DMS153 treated with DMSO at 0.1 percent for 48 hours (cell line): ENCODE results near the gene TRAK1.

Source experiments
- DNase-seq: peaks from one replicate; lab custom pipeline; 2025; ENCODE audit not compliant: unreplicated experiment; lab: John Stamatoyannopoulos, UW

The TRAK1 gene

DNA sequence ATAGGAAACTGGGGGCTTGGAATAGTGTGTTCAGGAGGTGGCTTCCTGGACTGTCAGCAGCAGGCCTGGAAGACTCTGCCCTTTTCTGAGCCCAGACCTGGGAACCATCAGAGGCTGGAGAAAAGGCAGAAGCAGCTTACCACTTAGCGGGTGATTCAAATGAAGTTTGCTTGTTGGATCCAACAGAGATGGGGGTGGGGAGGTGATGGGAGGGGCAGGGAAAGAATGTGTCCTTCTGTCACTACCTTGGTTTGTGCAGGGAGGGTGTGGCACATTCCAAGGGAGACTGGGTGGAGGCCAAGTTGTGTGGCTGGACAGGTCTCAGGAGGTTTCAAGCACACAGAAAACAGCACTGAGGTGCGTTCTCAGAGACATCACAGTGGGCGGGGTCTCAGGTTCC is 58.8 kb downstream of the TRAK1 start:
- DNase-seq = no peak

DNA sequence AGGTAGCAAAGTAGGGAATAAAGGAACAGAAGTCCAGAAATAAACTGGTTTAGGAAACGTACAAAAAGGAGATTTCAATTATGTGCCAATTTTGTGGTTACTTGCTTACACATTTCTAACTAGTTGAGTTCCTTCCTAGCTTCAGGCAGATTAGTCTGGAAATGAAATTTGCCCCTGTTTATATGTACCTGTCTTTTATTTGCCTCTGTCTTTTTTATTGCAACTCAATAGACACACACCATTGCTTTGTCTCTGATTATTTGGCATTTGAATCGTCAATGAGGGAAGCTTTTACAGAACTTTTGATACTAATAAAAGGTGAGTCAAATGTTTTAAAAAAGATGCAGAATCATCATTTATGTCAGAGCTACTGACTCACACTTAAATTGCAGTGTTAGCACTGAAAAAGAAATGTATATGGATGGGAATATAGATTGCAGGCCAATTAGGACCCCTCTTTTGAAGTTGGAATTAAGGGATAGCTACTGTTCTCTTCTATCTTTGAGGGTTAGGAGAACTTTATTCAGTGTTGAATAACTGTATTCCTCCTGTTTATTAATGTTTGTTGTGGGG is 60.5 kb downstream of the TRAK1 start:
- no peak for DNase-seq

DNA sequence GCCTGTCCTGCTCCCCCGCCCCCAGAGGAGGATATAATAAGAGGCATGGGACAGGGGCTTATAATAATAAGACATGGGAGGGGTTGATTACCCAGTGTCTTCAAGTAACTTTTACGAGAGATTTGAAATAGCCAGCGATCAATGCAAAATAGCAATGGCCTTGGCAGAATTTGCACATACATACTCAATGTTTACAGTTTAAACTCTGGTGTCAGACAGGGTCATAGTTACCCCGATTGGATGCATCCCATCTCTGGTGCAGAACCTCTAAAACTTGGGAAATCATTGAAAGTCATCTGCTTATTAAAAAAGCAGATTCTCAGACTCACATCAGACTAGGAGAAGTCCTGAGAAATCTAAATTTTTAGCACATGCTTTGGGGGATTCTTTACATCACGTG is 61.0 kb downstream of the TRAK1 start:
- no peak for DNase-seq

DNA sequence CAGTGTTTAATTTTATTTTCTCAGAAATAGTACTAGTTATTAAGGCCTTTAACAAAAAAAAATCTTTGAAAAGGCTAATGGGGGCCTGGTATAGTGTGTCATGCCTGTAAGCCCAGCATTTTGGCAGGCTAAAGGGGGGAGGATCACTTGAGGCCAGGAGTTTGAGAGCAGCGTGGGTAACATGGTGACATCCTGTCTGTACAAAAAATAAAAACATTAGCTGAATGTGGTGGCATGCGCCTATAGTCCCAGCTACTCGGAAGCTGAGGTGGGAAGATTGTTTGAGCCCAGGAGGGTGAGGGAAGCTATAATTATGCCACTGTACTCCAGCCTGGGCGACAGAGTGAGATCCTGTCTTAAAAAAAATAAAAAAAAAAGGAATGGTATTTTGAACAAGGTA is 61.9 kb downstream of the TRAK1 start:
- no peak for DNase-seq

DNA sequence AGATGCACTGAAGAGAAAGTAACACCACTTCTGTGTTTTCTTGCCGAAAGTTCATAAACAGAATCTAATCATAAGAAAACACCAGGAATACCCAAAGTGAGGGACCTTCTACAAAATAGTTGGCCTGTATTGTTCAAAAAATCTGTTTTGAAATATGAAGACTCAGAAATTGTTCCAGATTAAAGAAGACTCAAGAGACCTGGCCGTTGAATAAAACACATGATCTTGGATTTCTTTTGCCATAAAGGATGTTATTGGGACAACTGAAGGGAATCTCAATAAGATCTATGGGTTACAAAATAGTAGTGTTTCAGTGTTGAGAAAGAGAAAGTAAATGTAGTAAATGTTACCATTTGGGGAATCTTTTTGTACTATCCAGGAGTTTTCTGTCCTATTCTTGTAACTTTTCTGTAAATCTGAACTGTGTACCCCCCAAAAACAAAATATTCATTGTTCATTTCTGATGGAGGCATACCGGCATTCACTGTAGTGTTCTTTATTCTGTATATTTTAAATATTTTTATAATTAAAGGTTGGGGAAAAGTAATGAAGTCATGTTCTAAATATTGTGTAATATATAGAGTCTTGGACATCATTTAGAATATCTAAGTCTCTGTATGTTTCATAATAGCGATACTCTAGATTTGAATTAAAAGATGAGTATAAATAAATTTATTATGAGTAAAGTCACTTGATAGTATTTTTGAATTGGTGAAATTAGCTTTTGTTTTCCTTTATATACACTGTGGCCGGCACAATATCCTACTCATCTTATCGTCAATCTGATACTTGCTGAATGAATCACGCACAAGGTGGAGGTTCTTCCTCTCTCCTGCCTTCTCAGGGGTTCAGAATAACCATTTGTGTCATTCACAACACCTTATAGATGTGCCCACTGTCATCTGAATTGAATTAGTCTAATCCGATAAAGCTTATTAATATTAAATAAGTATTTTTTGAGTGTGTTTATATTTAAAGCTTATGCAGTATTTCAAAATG is 66.7 kb downstream of the TRAK1 start:
- no peak for DNase-seq

DNA sequence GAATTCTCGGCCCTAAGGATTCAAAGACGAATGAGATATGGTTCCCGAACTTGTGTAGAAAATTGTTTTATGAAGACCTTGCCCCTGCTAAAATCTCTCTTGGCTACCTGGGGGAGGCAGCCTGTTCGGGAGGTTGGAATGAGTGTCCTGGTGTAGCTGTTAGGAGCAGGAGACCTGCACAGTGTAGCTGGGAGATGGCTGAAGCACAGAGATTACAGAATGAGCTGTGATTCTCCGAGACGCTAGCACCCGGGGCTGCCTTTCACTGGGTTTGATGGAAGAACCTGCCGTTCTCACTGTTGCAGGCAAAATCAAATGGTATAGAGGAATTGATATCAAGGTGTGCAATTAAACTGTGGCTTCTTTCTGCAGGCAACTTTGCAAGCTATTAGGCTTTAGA is 68.0 kb downstream of the TRAK1 start:
- DNase-seq = no peak

DNA sequence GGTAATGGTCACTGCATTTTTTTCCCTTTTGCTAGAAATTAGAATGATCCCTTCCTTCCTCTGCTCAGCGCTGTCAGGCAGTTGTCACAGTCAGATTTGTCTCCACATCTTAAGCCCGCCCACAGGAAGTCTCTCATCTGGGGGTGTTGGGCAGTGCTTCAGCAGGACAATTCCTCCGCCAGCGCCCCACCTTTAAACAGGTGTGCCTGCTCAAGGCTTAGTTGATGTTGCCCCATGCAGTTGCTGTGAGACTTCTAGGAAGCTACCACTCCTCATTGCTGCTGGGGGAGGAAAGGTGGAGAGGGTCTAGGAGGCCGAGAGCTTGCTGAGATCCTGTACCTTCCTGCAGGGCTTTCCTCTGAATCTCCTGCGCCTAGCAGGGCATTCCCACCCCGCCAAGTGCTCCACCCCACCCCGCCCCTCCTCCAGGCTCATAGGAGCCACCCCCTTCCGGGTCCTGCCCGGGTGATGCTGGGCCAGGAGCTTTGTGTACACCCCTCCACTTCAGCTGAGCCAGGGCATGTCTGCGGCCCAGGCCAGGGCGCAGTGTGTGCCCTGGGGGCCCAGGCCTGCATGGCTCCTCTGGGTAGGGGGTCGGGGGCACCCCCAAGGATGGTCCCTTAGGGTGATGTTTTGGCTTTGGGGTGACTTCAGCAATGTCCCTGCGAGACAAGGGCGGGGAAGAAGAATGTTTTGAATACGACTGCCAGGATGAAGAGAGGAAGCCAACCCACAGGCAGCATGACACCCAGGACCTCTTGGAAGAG is 68.7 kb downstream of the TRAK1 start:
- peak; percentile 33 for DNase-seq

DNA sequence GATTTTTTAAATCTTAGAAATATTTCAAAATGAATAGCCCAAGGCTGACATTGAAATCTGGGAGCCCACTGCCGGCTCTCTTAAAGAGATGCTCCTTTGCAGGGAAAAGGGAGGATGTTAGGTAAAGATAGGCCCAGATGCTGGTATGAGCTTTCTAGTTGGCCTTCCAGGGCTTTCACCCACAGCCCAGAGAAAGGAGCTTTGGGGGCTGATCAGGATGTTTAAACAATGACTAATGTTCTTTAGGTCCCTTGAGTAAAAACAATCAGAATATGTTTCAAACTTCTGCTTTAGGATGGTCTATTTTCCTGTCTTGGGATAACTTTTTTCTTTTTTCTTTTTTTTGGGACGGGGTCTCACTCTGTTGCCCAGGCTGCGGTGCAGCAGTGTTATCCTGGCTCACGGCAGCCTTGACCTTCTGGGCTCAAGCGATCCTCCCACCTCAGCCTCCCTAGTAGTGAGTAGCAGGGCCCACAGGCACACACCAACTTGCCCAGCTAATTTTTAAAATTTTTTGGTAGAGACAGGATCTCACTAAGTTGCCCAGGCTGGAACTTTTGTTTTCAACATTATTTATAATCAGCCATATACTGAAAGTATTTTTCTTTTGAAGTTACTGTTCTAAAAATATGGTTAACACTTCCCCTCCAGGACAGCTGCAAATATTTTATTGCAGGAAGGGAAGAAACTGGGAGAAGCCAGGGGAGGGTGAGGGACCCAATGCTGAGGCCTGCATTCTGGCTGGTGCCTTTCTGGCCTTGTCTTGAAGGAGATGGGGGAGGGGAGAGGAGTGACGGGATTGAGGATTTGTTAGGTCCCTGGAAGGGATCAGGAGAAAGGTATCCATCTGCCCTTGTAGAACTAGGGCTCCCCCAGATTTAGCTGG is 70.1 kb downstream of the TRAK1 start:
- no peak for DNase-seq

DNA sequence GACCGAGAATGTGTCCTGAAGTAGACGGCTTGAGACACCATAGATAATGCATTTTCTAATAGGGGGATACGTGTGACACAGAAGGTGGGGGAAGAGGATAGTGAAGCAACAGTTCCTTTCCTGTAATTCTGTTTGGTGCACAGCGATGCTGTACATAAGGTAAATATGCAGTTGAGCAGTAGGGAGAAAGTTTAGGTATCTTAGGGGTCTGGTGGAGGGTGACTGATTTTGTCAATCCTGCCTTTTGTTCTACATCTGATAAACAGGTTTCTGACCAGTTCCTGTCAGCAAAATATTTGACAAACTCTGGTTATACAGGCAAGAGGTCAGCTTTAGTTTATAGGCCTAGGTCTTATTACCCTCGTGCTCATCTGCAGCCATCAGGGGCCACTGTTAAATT is 71.3 kb downstream of the TRAK1 start:
- no peak for DNase-seq

DNA sequence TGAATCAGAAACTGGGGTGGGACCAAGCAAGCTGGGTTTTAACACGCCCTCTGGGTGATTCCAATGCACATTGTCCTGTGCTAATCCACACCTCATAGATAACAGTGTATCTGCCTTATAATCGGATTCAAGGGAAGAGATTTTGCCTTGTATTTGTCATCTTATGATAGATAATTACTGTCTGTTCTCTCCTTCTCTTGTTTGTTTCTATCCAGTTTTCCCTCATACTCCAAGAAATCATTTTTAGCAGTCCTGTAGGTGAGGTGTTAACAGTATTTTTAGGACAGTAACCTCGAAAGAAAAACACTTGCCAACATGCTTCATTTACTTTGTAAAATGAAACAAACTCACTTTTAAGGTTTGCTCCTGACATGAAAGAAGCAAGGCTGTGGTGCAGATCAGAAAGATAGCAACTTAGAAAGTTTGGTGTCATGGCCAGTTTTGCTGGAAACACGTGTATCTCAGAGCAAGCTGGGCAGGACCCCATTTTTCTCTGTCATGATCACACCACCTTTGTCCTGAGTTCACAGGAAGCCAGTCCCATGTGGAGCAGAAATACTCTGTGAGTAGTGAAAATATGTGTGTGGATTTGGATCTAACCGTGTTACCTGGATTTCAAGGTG is 72.6 kb downstream of the TRAK1 start:
- no peak for DNase-seq

DNA sequence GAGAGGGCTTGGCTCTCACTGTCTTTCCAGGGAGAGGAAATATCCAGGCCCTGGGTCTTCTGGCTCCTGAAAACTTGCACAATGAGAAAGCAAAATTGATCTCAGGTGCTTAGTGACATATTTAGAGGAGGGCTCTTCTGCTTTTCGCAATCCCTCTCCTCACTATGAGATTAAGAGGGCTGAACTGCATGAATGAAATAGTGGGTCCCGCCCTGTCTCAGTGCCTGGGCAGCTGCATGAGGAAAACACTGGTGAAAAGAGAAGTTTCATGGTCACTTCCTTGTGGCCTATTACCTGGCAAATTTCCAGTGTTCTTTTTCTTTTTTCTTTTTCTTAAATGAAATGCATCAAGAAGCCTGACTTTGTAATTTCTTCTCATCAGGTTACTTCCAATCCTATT is 73.5 kb downstream of the TRAK1 start:
- DNase-seq = no peak

DNA sequence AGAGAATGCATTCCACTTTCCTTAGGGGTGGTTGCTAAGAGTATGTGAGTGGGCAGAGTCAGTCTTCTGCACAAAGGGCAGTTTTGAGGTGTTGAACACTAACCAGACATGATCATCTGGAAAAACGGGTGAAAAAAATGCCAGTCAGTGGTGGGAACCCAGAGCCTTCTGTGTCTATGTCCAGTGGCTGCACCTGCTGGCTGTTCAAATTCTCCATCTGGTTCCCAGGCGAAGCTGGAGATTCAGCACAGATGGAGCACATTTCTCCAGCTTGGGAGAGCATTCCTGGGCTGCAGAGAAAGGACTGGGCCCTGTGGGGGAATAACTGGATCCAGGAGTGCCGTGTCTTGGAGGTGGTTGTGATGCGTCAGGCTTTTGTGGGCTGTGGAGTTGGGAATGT is 74.1 kb downstream of the TRAK1 start:
- DNase-seq = no peak

DNA sequence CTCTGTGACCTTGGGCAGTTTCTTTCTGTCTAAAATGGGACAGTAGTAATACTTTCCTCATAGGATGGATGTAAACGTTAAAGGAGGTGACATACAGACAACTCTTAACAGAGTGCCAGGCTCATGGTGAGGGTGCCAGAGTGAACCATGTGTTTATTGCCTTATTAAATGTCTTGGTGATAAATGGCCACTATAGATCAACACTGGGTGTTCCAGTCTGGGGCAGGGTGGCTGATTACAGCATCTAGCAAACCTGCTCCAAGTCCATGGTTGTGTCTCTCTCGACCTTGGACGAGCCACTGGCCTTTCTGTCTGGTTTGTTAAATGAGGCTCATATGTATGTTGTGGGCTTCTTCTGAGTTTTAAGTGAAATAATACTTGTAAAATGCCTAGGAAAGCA is 75.1 kb downstream of the TRAK1 start:
- DNase-seq = no peak

DNA sequence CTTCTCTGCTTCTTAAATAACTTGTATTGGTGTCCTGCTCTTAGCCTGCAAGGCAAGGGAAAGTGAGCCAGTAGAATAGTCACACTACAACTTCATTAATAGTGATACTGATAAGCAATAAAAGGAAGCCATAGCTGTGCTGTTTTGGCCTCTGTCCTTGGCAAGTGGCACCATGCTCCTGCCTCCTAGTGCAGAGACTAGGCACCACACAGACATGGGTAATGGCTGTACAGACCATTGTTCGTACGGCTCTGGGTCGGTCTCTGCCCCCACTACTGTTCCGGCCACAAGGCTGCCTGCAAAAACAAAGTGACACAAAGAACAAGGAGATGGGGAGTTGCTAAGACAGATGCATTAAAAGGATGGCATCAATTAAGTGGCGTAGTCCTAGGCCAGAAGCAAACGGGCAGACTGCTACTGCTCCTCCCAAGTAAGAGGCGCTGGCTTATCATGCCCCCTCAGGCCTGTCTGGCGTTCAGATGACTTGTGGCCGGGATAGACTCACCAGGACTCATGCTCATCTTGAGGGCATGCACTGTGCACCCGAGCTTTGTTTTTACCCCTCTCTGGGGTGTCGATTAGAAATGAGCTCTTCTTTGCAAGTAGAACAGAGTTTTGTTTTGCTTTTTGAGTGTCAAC is 75.6 kb downstream of the TRAK1 start:
- DNase-seq = no peak

DNA sequence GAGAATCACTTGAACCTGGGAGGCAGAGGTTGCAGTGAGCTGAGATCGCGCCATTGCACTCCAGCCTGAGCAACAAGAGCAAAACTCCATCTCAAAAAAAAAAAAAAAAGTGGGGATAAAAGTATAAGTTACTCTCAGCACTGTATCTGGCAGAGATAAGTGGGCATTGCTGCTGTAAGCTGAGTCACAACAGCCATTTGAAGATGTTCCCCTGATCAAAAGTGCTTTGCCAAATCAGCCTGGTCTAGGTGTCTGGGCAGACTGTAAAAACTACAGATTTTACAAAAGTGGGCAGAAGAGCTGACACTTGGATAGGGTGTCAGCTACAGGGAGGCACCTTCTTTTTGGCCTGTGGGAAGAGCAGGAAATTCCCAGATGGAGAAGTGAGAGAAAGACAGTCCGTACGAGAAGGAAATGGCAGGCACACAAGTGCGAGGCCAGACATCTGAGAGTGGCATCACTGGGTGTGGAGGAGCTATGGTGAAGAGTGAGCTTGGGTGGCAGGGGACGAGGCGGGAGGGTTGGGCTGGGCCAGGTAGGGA is 78.5 kb downstream of the TRAK1 start:
- no peak for DNase-seq

DNA sequence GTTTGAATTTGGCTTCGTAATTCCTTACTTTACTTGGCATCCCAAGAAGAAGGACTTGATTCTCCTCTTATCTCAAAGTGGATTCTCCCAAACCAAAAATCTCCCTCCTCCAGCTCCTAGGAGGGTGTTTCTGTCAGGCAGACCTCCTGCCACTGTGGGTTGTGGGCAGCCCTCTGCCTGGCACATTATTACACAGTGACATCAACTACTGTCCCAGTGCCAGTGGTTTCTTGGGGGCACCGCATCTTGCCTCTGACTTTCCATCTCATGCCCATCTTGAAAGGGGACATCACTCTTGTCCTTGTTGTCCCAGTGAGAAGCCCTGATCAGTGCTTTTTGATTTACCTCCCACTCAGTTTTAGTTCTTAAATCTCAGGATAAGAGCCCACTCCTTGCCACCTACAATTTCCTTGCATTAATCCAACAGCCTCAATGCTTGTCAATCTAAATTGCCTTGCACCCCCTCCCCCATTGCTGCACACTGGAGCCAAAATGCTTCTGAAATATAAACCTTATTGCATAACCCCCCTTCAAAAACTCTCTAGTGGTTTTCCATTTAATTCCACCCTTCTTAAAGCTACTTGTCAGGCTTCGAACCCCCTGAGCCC is 81.0 kb downstream of the TRAK1 start:
- no peak for DNase-seq

DNA sequence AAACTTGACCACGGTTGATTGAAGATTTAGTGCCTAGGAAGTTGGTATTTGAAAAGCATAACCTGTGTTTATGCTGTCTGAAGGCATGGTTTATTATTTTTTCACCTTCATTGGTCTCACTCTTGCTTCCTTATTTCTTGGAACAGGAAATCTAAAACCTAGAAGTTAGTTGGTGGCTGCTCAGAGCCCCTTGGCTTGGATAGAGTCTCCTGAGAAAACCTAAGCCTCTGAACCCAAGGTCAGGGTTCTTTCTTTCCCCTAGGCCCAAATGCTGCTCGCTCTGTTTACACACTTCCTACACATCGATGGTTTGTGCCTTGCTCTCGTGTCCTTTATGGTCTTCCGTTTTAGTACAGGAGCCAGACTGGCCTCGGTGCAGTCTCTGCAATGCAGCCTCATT is 82.2 kb downstream of the TRAK1 start:
- no peak for DNase-seq

DNA sequence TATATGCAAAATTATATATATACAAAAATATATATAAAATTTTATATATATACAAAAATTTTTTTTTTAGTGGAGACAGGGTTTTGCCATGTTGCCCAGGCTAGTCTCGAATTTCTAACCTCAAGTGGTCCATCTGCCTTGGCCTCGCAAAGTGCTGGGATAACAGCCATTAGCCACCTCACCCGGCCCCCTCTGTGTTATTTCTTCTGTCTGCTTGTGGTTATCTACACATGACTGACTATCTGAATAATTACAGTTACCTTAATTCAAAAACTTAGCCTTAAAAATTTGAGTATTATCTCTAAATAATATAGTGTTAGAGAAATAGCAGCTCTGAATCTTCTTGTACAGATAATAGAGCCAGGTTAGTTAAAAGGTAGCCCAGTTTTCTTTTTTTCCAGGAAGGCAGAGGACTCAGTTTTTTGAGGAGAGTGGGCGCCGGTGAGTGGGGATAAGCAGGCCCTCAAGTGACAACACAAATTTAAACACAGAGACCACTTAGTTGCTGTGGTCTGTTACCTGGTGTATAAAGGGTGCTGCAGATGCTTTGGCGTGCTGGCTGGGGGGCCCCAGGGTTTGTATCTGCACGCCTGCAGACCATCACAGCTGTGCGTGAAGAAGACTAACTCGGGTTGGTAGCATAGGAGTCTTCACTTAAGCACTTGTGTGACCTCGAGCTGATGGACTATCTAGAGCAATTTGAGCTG is 83.7 kb downstream of the TRAK1 start:
- no peak for DNase-seq
